HCT116 (cell line): Measurements from ENCODE around the gene GBP6. TPM values are rescaled to one million over a fixed set of nuclear protein-coding genes. Genes with fewer than 3 reads are reported as not detected.

Experiments used
- ATAC-seq: fragments of 200-7000 bp; cut with Tn5 transposase; 2 replicates; pipeline ENCODE4 v1.9.1; 2020; ENCODE audit warnings: mild to moderate bottlenecking, moderate library complexity
- BruUV-seq: library from RNA; stranded (reverse); fragments of 400-500 nt; replicated peaks from 2 replicates; lab custom pipeline; 2021; lab: Mats Ljungman, UMichigan
- CTCF ChIA-PET: fragments of 300-600 bp; sonication (Branson Sonifier 250); formaldehyde crosslinking; loops from one replicate; lab custom pipeline; 2021; ENCODE audit warnings: antibody characterized with exemption; lab: Charles Lee
- POLR2A ChIA-PET: fragments of 300-600, 350-600 bp; sonication (Branson Sonifier 250); formaldehyde crosslinking; loops from one replicate; lab custom pipeline; 2021; ENCODE audit warnings: antibody characterized with exemption; lab: Charles Lee
- RAD21 ChIA-PET, 2 experiments: fragments of 300-600 bp; sonication (Branson Sonifier 250); formaldehyde crosslinking; loops; one replicate each; lab custom pipeline; 2023; ENCODE audit warnings: low total read pairs in 2 of 2; ENCODE audit not compliant: uncharacterized antibody in 2 of 2, unreplicated experiment in 2 of 2, low non-redundant PET in 1 of 2; lab: Charles Lee
- DNase-seq: peaks from one replicate; pipeline ENCODE4 v3.0.0-alpha.2; 2010; ENCODE audit warnings: low read depth, low spot score
- H2AFZ ChIP-seq: fragments of 200-600 bp; shearing (Covaris generic), sonication (generic); 2 replicates; pipeline ENCODE4 v1.6.1; 2017; ENCODE audit warnings: low read depth, mixed run types, mixed read lengths, antibody characterized with exemption, low read length; ENCODE audit not compliant: poor library complexity, severe bottlenecking
- H3K27ac ChIP-seq: 2 replicates; pipeline ENCODE4 v1.5.1; 2012; ENCODE audit warnings: low read depth, low read length
- H3K27me3 ChIP-seq: fragments of 200-600 bp; sonication (generic); 2 replicates; pipeline ENCODE4 v1.6.1; 2016; ENCODE audit warnings: mixed run types, low read length, mixed read lengths; ENCODE audit not compliant: insufficient read depth
- H3K36me3 ChIP-seq, 2 experiments: fragments of 200-500 bp in 1 of 2; fragments of 200-600 bp in 1 of 2; sonication (Bioruptor generic) in 1 of 2; sonication (generic) in 1 of 2; 2 replicates each; pipeline versions ENCODE4 v1.5.1 to v1.6.1; 2014 to 2016; ENCODE audit warnings: low read length in 2 of 2, inconsistent platforms in 1 of 2, mixed read lengths in 1 of 2, mixed run types in 1 of 2; ENCODE audit not compliant: insufficient read depth in 2 of 2, control insufficient read depth in 1 of 2
- H3K4me1 ChIP-seq, 2 experiments: fragments of 200-600 bp in 1 of 2; sonication (generic) in 1 of 2; 2 replicates each; pipeline versions ENCODE4 v1.5.1 to v1.6.1; 2012 to 2017; ENCODE audit warnings: low read length in 2 of 2, inconsistent platforms in 1 of 2, mild to moderate bottlenecking in 1 of 2, mixed read lengths in 1 of 2, mixed run types in 1 of 2, moderate library complexity in 1 of 2; ENCODE audit not compliant: insufficient read depth in 2 of 2, control insufficient read depth in 1 of 2
- H3K4me2 ChIP-seq: fragments of 200-600 bp; sonication (generic); 2 replicates; pipeline ENCODE4 v1.6.1; 2017; ENCODE audit warnings: mixed run types, low read length, mixed read lengths
- H3K4me3 ChIP-seq, 2 experiments: fragments of 200-600 bp in 1 of 2; sonication (generic) in 1 of 2; replicated peaks in 1 of 2; 2 replicates each; pipeline ENCODE4 v1.5.1; 2011 to 2016; ENCODE audit warnings: low read length in 2 of 2, control low read depth in 1 of 2, low read depth in 1 of 2, mild to moderate bottlenecking in 1 of 2, mixed read lengths in 1 of 2, mixed run types in 1 of 2
- H3K79me2 ChIP-seq: fragments of 200-600 bp; sonication (generic); 2 replicates; pipeline ENCODE4 v1.6.1; 2017; ENCODE audit warnings: mild to moderate bottlenecking, mixed run types, low read length, moderate library complexity, mixed read lengths; ENCODE audit not compliant: insufficient read depth
- H3K9ac ChIP-seq: fragments of 200-600 bp; sonication (generic); 2 replicates; pipeline ENCODE4 v1.6.1; 2016; ENCODE audit warnings: low read length, mixed read lengths
- H3K9me2 ChIP-seq: fragments of 200-600 bp; sonication (generic), shearing (Covaris generic); 2 replicates; pipeline ENCODE4 v1.6.1; 2017; ENCODE audit warnings: mixed run types, mild to moderate bottlenecking, moderate library complexity; ENCODE audit not compliant: insufficient read depth
- H3K9me3 ChIP-seq, 2 experiments: fragments of 200-500 bp in 1 of 2; fragments of 200-600 bp in 1 of 2; sonication (Bioruptor generic) in 1 of 2; sonication (generic) in 1 of 2; 2 replicates each; pipeline ENCODE4 v1.6.1; 2014 to 2017; ENCODE audit warnings: low read length in 2 of 2, mixed read lengths in 2 of 2, inconsistent platforms in 1 of 2, low read depth in 1 of 2, mild to moderate bottlenecking in 1 of 2, mixed run types in 1 of 2, moderate library complexity in 1 of 2; ENCODE audit not compliant: control insufficient read depth in 1 of 2, insufficient read depth in 1 of 2
- H4K20me1 ChIP-seq: fragments of 200-600 bp; sonication (generic), shearing (Covaris generic); 2 replicates; pipeline ENCODE4 v1.6.1; 2017; ENCODE audit warnings: mixed run types, mild to moderate bottlenecking, moderate library complexity; ENCODE audit not compliant: insufficient read depth
- ATF3 ChIP-seq: IDR thresholded peaks from 2 replicates; pipeline ENCODE4 v1.6.1; 2012
- CBX3 ChIP-seq: IDR thresholded peaks from 2 replicates; pipeline ENCODE4 v1.6.1; 2012; ENCODE audit warnings: low read depth
- CEBPB ChIP-seq: IDR thresholded peaks from 2 replicates; pipeline ENCODE4 v1.6.1; 2012; ENCODE audit warnings: low read depth
- CTCF ChIP-seq, 3 experiments: fragments of 200-600 bp in 1 of 3; sonication (generic) in 1 of 3; IDR thresholded peaks in 2 of 3; conservative IDR thresholded peaks in 1 of 3; 2 replicates each; pipeline ENCODE4 v1.5.1; 2012 to 2017; ENCODE audit warnings: low read depth in 2 of 3, low read length in 2 of 3, antibody characterized with exemption in 1 of 3, borderline replicate concordance in 1 of 3, control low read depth in 1 of 3, mild to moderate bottlenecking in 1 of 3, mixed read lengths in 1 of 3, mixed run types in 1 of 3, moderate library complexity in 1 of 3; ENCODE audit not compliant: insufficient read depth in 1 of 3
- EGR1 ChIP-seq: IDR thresholded peaks from 2 replicates; pipeline ENCODE4 v1.6.1; 2012; ENCODE audit warnings: low read depth
- ELF1 ChIP-seq: IDR thresholded peaks from 2 replicates; pipeline ENCODE4 v1.6.1; 2012; ENCODE audit warnings: low read depth, borderline replicate concordance
- EZH2 ChIP-seq: fragments of 200-600 bp; sonication (generic); IDR thresholded peaks from 2 replicates; pipeline ENCODE4 v1.6.1; 2017; ENCODE audit warnings: antibody characterized with exemption, mixed run types
- JUND ChIP-seq: IDR thresholded peaks from 2 replicates; pipeline ENCODE4 v1.6.1; 2012
- MAX ChIP-seq: IDR thresholded peaks from 2 replicates; pipeline ENCODE4 v1.6.1; 2012
- POLR2AphosphoS5 ChIP-seq: IDR thresholded peaks from 2 replicates; pipeline ENCODE4 v1.6.1; 2011; ENCODE audit warnings: mild to moderate bottlenecking, low read depth, low read length, moderate library complexity
- RAD21 ChIP-seq: IDR thresholded peaks from 2 replicates; pipeline ENCODE4 v1.6.1; 2012; ENCODE audit warnings: low read depth, mild to moderate bottlenecking
- REST ChIP-seq: IDR thresholded peaks from 2 replicates; pipeline ENCODE4 v1.6.1; 2012; ENCODE audit warnings: low read depth
- SP1 ChIP-seq: IDR thresholded peaks from 2 replicates; pipeline ENCODE4 v1.6.1; 2012; ENCODE audit warnings: low read depth
- SRF ChIP-seq: IDR thresholded peaks from 2 replicates; pipeline ENCODE4 v1.6.1; 2012; ENCODE audit warnings: low read depth
- TCF7L2 ChIP-seq: IDR thresholded peaks from 2 replicates; pipeline ENCODE4 v1.7.0; 2011; ENCODE audit warnings: borderline replicate concordance, inconsistent platforms; ENCODE audit not compliant: insufficient read depth, insufficient read length; ENCODE audit errors: extremely low read depth
- YY1 ChIP-seq: IDR thresholded peaks from 2 replicates; pipeline ENCODE4 v1.6.1; 2011; ENCODE audit warnings: low read length, low read depth, moderate library complexity, mild to moderate bottlenecking; ENCODE audit not compliant: insufficient replicate concordance; ENCODE audit errors: extremely low read depth
- ZFX ChIP-seq: fragments of 450-650 bp; IDR thresholded peaks from 2 replicates; pipeline ENCODE4 v1.6.1; 2017
- ZNF274 ChIP-seq: fragments of 200-500 bp; sonication (Bioruptor generic); IDR thresholded peaks from 2 replicates; pipeline ENCODE4 v1.6.1; 2014; ENCODE audit warnings: mild to moderate bottlenecking, low read depth, low read length, inconsistent platforms
- intact Hi-C: fragments of 100-400 bp; cut with micrococcal nuclease; formaldehyde crosslinking; loops from 2 replicates; pipeline ENCODE4 v1.10.0; 2022
- total RNA-seq: library from RNA; stranded (reverse); gene quantifications from one replicate; pipeline ENCODE4 v1.2.1, GENCODE V29; 2021; ENCODE audit not compliant: unreplicated experiment

GBP6 gene
- total RNA-seq, 1 experiment from 2014 or later, result not detected

DNA sequence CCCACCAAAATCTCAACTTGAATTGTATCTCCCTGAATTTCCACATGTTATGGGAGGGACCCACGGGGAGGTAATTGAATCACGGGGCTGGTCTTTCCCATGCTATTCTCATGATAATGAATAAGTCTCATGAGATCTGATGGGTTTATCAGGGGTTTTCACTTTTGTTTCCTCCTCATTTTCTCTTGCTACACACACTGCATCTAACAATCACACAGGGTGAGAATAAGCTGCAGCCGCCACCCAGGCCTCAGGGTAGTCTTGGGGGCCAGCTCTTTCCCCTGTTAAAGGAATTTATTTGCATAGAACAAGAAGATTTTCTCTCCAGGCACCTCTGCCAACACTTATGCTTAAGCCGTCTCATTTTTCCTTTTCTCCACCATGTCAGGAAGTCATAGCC is 26.0 kb upstream of the GBP6 start:
- Histone ChIP-seq H3K4me1 (no peaks in the 10 kb centered on the region), H3K4me2 (no peak overlapping the region), H3K9me3 (no peaks in the 10 kb centered on the region), H3K79me2 (no peaks in the 10 kb centered on the region), H3K9me2 (no peaks in the 10 kb centered on the region), H3K9ac (no peak overlapping the region), H2AFZ (no peak overlapping the region), H3K36me3 (no peaks in the 10 kb centered on the region), H4K20me1 (no peaks in the 10 kb centered on the region), H3K27me3 (no peaks in the 10 kb centered on the region), H3K4me3 (no peak overlapping the region), H3K27ac (no peak overlapping the region)
- no TSS peak for BruUV-seq
- POLR2A ChIA-PET, result no interaction called here
- CTCF ChIA-PET, result no interaction called here
- TF ChIP-seq EGR1 (no peak), ELF1 (no peak), ZFX (no peak), POLR2AphosphoS5 (no peak), SP1 (no peak), CEBPB (no peak), CBX3 (no peak), ATF3 (no peak), JUND (no peak), MAX (no peak), ZNF274 (no peak), YY1 (no peak), EZH2 (no peak), CTCF (IDR thresholded peaks at IDR 0.05 in 2 of 3, conservative IDR thresholded peaks at IDR 0.05 in 1 of 3; ENCODE audit: borderline replicate concordance in 1 of 3, insufficient read depth in 1 of 3, low read depth in 2 of 3, low read length in 2 of 3) (no peak), REST (no peak), TCF7L2 (no peak), RAD21 (no peak), SRF (no peak)
- RAD21 ChIA-PET, result no interaction called here
- no peak for ATAC-seq
- intact Hi-C loops, result no loop called here
- DNase-seq, result no peak
